HG02678 (cell line): ENCODE results near the gene NEUROG2.

Source experiments
- ATAC-seq: cut with Tn5 transposase; IDR thresholded peaks from one replicate; pipeline ENCODE4 v1.9.1; 2021; ENCODE audit warnings: mild to moderate bottlenecking, moderate library complexity; ENCODE audit not compliant: unreplicated experiment

Gene NEUROG2

GRCh38 chr4:112521123-112522023 lies 5.4 kb upstream of the NEUROG2 start:
- no peak for ATAC-seq

DNA sequence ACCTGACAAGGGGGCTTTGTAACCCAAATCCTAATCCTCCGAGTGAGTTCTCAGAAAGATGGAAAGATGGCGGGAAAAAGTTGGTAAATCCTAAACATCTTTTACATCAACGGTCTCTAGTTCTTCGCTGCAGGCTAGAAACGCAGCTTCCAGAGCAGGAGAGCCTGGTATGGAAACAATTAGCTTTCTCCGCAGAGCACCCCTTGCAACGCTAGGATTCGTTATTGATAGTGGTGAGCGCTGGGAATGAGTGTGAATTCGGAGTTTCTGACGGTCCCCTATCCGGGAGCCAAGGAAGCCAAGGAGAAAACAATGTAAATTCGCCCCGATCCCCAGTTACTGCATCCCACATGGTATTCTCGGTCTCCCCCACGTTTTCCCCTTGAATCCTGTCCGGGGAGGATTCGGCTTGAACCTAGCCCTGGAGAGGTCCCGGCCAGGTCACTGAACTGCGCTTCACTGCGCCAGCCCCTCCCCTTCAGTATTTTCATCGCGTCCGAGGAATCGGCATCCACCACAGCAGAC lies 4.7 kb upstream of the NEUROG2 start:
- ATAC-seq, result no peak

GRCh38 chr4:112519689-112520597 lies 4.0 kb upstream of the NEUROG2 start:
- ATAC-seq, result no peak

GRCh38 chr4:112518675-112519074 lies 2.7 kb upstream of the NEUROG2 start:
- ATAC-seq, result no peak

DNA sequence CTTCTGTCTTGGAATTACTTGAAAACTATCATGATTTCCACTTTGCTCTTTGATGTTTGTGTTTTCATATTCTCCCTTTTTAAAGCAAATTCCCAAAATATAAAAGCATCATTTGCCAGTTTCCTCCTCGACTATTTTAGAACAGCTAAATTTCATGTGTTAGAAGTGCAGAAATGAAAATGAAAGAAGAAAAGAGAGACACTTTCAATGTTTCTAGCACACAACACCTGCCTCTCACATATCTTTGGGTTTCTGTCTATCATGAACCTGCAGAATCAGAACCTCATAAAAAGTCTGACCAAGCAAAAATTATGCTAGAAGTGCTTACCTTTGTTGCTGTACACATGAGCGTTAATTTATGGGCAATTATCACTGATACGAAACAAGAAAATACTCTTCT lies 1.9 kb upstream of the NEUROG2 start:
- no peak for ATAC-seq

DNA sequence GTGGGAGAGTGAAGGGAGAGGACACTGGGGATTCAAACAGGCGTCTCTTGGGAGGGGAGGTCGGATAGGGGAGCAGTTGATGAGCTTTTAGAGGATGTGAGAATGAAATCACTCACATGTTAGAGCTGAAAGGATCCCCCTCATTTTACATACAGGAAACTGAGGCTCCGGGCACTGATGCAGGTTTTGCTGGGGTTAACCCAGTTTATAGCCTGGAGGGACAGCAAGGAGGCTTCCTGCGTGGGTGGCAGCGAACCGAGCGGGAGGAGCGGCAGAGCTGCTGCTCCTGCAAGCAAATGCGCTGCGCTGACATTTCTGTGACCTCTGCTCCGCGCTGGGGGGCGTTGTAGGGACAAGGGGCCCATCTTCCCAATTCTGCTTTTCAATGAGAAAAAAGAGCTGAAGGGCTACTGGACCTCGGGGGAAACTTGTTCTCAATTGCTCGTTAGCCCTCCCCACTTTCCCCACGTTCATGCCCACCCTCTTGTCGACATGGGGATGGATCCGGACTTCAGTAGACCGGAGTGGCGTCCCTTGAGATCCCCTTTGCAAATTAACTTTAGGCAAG lies 1.2 kb upstream of the NEUROG2 start:
- peak; percentile 20 for ATAC-seq

DNA sequence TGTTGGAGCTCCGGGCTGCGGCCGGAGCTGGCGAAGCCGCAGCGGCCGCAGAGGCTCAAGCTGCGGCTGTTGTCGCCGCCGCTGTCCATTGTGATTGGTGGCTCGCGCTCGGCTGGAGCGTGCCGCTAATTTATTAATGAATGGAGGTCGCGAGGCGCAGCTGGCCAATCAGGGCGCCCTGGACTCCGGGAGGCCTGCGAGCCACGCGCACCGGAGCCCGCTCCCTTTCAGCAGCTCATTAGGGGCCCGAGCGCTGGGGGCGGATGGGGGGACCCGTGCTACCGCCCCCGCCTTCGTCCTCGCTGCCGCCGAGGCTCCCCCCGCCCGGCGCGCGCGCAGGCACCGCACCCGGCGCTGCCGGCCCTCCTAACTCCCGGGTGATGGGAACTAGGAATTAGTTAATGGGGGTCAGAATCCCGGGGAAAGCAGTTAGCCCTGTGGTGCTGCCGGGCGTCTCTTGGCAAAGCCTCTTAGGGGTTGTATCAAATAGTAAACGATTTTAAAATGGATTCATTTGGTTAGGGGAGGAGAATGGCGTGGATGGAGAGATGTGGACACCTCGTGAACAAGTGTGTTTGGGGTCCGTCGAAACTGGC lies 589 bp upstream of the NEUROG2 start:
- peak; percentile 31 for ATAC-seq

DNA sequence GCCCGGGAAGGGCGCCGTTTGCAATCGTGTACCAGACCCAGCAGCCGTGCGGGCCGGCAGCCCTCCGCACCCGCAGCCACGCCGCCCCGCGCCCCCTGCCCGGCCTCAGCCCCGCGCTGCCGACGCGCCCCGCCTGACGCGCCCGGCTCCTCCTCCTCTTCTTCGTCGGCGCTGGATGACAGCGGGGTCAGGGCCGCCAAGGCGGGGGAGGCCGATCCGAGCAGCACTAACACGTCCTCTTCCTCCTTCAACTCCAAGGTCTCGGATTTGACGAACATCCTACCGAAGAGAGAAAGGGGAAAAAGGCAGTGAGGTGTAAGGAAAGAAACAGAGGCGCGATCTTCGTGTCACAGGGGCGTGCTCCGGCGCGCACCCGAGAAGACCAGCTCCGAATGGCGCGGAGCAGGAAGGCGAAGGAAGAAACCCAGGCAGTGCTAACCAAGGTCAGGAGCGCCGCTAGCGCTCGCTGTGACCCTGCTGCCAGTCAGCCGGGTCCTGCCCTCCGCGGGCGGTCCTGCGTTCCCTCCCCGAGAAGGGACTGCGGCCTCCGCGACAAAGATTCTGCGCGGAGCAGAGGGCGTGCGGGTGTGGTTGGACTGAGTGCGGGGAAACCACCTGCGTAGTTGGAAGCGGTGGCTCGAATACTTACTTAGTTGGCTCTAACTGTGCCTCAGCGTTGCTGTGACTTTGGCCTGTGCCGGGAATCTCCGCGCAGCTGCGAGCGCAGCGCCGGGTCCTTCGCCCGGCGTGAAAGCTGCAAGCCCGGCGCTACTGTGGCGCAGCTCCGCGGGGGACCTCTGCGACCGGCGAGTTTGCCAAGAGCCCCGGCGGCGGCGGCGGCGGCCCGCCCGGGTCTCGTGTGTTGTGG lies 548 bp downstream of the NEUROG2 start:
- ATAC-seq, result peak; percentile 38

DNA sequence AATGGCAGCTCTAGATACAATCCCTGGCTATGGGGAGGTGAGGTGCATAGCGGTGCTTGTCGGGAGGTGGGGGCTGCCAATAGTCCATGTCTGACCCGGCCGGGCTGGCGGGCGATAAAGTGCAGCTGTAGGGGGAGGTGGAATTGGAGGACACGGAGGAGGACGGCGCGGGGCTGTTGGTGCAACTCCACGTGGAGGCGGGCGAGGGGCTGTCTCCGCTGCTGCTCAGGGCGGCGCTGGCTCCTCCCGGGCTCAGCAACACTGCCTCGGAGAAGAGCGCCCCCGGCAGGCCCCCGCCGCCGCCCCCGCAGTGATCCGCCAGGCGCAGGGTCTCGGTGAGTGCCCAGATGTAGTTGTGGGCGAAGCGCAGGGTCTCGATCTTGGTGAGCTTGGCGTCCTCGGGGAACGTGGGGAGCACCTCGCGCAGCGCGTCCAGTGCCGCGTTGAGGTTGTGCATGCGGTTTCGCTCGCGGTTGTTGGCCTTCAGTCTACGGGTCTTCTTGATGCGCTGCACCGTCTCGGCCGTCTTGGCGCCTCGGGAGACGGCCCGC lies 1.3 kb downstream of the NEUROG2 start:
- ATAC-seq, result peak; percentile 8

DNA sequence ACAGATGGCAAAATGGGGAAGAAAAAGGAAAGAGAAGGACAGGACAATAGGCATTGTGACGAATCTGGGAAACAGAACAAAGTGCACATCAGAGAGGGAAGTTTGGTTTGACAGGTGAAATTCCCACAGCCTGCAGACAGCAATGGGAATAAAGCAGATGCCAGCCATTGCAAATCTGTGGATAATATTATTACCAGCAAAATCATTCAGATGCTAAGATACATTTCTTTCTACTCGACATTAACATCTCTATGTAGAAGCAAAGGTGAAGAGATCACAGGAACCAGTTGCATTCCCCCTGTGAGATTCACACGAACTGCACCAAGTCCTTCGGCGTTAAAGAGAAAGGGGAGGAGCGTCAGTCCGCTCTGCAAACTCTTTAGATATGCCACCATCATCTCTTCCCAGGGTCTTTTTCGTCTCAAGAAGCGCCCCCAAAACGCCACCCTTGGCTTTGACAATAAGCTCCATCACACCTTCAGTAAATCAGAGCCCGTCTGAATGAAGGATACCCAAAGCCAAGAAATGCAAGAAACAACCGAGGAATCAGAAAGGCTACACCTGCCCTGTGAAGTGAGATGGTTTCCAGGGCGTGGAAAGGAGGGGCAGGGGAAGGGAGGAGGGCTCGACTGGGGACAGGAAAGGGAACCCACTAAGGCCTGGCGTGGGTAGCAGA lies 1.9 kb downstream of the NEUROG2 start:
- no peak for ATAC-seq

GRCh38 chr4:112511803-112512118 lies 4.2 kb downstream of the NEUROG2 start:
- ATAC-seq, result no peak

DNA sequence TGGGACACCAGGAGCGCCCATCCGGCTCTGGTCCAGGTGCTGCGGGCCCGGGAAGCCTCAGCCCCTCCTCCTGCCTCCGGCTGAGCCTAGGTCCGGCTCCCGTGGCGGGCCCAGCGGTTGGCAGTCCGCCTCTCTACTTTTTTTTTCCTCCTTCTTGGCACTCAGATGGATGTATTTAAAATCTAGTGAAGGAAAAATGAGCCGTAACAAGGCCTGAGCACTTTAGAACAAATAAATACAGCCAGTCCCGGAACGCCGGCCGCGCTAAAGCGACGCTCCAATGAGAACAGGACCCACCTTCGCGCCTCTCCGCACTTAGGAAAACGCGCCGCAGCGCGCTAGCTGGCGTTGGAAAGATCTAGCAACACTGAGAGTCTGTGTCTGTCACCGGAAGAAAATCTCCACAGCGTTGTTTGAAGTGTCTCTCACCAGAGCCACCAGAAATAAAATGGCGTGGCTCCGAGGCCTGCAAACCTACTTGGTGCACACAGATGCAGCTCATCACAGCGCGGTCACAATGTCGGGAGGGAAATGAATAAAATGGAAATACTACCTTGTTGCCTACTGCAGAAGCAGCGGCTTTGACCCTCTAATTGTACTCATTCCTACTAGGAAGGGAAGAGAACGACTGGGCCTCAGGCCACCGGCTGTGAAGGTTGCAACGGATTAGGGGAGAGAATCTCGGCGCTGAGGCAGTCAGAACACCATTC lies 4.7 kb downstream of the NEUROG2 start:
- ATAC-seq, result no peak

DNA sequence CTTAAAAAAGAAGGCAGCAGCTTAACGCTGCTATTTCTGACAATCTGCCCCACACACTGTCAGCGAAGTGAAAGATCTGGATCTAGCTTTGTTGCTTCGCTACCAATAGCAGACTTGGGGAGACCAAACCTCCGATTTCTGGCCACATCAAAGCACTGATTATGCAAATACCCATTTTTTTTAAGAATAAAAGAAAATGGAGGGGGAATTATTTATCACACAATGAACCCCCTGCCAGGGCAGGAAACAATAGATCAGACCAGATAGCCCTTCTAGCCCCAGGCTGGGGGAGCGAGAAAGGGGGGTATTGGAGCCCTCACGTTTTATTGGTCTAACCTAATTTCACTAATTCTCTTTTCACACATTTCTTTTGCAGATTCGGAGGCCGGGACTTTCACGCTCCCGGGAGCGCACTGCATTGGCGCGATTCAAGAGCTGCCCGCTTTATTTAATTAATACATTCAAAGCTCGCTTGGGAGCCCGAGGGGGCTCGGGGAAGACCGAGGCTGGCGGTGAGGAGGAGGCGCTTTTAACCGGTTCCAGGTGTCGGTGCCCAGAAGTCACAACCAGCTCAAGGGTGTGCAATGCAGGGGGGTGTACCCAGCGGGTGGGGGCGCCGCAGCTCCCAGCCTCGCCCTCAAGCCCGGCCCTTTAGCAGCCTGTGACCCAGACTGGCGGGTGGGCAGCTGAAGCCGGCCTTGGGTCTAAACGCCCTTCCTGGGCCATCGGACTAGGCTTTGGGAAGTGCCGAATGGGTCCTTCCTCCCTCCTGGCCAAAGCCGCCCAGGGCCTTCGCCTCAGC lies 5.5 kb downstream of the NEUROG2 start:
- no peak for ATAC-seq

DNA sequence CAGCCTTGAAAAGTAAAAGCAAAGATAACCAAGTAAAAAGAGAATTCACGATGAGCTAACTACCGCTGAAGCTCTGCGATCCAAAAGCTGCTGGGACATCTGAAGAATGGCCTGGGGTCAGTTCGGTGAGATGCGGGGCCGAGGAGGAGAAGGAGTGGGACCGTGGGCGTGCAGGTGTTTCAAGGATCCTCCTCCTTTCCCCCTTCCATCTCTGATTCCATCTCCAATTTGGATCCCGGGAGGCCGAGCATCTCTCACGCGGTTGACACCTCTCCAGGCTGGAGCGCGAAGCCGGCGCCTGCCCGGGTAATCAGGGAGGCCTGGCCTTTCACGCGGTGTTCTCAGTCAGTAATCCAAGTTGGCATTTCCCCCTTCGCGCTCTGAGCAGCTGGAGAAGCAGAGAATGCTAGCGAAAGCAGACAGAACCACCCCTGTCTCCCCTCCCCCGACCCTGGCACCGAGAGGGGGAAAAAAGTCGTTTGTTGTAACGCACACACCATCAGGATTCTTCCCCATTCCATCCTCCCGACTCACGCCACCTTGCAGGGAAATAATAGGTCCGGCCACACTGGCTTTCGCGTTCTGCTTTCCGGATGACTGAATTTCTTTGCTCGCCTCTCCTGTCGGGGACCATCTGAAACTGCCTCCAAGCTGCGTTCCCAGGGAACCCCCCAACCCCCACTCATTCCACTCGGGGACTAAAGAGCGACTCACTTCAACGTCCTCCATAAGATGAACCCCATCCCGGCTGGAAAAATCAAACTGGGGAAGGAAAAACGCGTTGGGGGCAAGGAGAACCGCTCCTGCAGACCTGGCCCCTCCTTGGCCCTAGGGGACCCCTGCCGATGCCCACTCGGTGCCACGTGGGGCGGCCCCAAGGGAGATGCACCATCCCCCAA lies 6.5 kb downstream of the NEUROG2 start:
- ATAC-seq, result no peak

- ATAC-seq, result no peak
These were observed 7.6 kb downstream of the NEUROG2 start for GRCh38 chr4:112508356-112508755.

DNA sequence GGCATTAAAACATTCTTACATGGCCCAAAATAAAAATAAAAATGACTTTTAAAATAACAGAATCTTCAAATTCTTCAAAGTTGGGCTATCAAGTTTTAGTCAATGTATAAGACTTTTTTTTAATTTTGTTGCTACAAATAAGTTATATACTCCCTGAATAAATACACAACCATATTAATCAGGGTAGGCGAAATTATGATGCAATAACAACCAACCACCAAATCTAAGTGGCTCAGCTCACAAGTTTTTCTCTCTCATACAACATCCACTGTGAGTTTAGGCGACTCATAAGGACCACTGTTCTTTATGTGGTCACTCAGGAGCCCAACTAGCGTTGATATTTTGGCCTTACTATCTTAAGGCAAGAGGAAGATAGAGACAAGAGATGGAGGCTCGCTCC lies 11.2 kb downstream of the NEUROG2 start:
- no peak for ATAC-seq

- no peak for ATAC-seq
These were observed 13.1 kb downstream of the NEUROG2 start for GRCh38 chr4:112502871-112503270.
